ENCODE measurements around the gene EPS8.

DNA sequence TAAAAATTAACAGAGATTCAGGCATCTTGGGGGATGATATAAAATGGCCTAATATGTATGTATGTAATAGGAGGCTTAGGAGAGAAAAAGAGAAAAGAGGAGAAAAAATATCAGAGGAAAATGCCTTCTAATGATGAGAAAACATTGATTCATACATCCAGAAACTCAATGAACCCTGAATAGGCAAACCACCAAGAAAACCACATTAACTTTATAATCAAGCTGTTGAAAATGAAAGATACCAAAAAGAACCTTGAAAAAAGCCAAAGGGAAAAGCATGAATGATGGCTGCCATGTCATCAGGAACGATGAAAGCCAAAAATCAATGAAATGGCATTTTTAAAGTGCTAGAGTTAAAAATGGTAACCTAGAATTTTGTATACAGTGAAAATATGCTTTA lies 180.2 kb downstream of the EPS8 start:
- TF ChIP-seq POLR2AphosphoS5 (IDR thresholded peaks at IDR 0.05; ENCODE audit: low read depth, low read length) (no peak), SIN3A (IDR thresholded peaks at IDR 0.05; ENCODE audit: borderline replicate concordance, insufficient read depth, low read length) (no peak), TAF1 (IDR thresholded peaks at IDR 0.05; ENCODE audit: borderline replicate concordance, insufficient read depth, low read length) (no peak), FOXP2 (optimal IDR thresholded peaks at IDR 0.05; ENCODE audit: borderline replicate concordance, extremely low read depth, extremely low read length, insufficient read depth) (no peak)
- TF ChIP-seq, protein P1, sequence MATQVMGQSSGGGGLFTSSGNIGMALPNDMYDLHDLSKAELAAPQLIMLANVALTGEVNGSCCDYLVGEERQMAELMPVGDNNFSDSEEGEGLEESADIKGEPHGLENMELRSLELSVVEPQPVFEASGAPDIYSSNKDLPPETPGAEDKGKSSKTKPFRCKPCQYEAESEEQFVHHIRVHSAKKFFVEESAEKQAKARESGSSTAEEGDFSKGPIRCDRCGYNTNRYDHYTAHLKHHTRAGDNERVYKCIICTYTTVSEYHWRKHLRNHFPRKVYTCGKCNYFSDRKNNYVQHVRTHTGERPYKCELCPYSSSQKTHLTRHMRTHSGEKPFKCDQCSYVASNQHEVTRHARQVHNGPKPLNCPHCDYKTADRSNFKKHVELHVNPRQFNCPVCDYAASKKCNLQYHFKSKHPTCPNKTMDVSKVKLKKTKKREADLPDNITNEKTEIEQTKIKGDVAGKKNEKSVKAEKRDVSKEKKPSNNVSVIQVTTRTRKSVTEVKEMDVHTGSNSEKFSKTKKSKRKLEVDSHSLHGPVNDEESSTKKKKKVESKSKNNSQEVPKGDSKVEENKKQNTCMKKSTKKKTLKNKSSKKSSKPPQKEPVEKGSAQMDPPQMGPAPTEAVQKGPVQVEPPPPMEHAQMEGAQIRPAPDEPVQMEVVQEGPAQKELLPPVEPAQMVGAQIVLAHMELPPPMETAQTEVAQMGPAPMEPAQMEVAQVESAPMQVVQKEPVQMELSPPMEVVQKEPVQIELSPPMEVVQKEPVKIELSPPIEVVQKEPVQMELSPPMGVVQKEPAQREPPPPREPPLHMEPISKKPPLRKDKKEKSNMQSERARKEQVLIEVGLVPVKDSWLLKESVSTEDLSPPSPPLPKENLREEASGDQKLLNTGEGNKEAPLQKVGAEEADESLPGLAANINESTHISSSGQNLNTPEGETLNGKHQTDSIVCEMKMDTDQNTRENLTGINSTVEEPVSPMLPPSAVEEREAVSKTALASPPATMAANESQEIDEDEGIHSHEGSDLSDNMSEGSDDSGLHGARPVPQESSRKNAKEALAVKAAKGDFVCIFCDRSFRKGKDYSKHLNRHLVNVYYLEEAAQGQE (IDR thresholded peaks at IDR 0.05; ENCODE audit: insufficient read depth in 1 of 2, low read depth in 2 of 2, low read length in 2 of 2) = no peak

Measured in PFSK-1 (cell line).